Activated CD8-positive, alpha-beta memory T cell treated with anti-CD3 and anti-CD28 coated beads for 48 hours (primary cell): ENCODE data around the gene PTPN20.

Source experiments
- DNase-seq, 3 experiments: peaks; one replicate each; pipeline ENCODE4 v3.0.0-alpha.2; 2020; ENCODE audit warnings: low read depth in 2 of 3, low spot score in 2 of 3

The PTPN20 gene

DNA sequence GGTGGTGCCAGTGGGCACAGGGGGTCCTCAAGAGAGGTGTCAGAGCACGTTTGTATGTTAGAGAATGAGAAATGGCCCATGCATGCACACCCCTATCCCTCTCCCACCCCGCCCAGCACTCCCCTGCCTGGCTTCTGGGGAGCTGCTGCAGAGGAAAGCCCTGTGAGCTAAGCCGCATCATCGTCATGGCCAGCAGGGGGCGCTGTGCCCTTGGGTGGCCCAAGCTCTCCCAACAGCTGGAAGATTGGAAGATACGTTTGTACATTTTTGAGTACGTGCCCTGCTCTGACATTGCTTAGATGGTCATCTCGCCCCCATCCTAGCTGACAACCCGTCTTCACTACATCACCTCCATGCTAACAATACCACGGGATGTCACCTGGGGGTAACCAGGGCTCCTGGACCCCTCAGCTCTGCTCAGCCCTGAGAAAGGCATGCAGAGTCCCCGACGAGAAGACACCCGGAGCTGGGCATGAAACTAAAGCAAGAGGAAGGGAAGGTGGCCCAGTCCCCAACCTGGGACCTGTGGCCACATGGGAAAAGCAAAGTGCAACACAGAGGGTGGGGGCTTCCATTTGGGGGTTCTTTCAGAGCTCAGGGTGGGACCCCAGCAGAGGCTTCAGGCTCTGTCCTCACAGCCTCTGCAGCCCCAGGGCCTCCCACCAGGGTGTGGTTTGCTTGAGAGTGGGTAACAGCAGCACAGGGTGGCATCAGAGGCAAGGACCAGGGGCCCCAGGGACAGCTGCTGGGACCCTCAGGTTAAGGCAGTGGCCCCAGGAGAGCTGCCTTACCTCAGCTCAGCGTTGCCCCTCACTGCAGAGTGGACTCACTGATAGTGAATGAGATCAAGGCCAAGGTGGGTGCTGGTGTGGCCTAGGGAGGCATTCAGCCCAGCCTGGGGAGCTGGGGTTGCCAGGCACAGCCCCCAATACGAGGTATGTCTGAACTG lies 136.6 kb downstream of the PTPN20 start:
- DNase-seq = peak; percentile 48 to 80 (median 70)

DNA sequence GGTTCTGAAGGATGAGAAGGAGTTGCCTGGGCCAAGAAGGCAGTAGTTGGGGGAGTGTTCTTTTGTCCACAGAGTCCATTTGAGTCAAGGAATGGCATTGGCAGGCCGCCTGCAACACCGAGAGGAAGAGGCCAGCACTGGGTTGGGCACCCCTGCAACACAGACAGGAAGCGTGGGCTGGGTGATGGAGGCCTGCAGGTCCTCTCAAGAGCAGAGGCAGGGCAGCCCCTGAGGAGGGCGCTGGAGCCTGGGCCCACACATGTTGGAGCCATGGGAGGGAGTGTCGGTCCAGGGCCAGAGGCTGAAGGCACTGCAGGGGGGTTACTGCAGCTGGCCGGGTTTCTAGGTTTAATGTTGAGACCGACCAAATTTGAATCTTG lies 137.3 kb downstream of the PTPN20 start:
- no peak for DNase-seq

DNA sequence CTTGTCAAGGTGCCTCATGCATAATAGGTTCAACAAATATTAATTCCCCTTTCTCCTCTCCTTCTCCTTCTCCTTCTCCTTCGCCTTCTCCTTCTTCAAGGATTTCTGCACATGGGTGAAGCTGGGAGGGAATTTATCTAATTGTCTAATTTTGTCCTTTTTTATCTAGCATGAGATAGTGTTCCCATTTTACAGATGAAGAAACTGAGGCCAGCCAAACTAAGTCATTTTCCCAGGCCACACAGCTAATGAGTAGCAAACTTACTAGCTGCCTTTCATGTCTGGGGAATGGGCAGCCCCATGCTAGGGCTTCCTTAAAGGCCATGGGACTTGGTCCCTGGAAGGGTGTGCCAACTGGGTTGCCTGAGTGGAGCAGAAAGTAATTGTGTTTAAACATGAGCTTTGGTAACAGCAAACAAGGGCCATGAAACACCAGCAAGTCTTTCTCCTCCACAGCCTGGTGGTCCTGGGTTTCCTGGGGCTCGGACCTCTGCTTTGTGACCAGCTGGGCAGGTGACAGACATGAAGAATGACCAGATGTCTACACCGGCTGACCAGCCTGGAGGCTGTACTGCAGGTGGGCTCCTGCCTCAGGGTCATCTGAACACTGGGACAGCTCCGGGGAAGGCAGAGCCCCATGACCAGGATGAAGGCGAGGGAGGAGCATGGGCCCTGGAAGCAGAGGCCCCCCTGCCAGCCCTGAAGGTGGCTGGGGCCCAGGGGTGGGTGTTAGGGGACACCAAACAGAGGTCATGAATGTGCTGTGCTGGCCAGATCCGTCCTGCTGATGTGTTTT lies 138.0 kb downstream of the PTPN20 start:
- DNase-seq = no peak

DNA sequence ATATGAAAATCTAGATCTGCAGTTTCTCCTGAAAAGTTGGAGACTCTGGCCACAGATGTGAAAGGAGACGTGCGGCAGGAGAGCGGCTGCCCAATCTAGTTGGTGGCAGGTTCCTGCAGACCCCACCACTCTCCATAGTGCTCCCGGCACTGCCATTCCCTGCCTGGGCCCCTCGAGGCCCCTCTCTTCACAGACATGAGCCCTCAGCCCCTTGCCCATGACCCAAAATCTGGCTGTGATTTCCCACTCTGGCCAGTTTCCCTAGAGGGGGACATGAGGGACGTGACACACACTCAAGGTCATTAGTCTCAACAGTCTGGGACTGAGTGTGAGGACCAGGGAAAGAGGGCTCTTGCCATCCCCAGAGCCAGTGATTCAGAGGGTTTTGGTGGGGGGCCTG lies 138.7 kb downstream of the PTPN20 start:
- no peak for DNase-seq

DNA sequence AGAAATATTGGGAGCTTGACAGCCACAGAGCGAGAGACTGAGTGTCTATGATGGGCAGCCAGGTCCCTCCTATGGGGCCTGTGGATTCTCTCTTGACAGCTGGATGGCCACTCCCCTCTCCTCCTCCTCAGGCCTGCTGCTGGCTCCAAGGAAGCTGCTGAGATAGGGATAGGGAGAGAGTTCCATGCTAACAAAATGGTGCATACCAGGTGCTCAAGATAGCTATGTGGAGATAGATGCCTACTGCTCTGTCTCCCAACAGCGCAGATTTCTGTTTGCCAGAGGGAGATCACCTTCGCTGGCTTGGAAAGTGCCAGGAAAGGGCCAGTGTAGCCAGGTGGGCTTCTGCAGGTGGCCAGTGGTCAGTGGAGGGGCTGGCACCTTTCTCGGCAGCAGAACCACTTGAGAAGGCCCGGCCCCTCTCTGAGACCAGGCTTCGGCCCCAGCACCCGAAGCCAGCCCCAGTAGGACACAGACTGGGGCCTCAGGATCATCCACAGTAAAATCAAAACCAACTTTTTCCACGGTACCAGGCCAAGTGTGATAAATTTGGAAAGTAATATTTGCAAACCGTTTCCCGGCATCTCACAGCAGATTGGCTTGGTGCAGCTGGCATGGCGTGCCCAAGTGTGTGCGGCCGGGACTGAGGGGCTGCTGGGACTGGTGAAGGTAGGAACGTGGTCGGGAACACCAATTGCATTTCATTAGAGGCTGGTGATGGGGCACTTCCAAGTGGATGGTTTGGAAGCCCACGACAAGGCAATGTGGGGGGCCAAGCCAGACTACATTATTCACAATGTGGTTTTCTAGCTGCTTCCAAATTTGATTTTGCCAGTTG lies 139.6 kb downstream of the PTPN20 start:
- DNase-seq = no peak

DNA sequence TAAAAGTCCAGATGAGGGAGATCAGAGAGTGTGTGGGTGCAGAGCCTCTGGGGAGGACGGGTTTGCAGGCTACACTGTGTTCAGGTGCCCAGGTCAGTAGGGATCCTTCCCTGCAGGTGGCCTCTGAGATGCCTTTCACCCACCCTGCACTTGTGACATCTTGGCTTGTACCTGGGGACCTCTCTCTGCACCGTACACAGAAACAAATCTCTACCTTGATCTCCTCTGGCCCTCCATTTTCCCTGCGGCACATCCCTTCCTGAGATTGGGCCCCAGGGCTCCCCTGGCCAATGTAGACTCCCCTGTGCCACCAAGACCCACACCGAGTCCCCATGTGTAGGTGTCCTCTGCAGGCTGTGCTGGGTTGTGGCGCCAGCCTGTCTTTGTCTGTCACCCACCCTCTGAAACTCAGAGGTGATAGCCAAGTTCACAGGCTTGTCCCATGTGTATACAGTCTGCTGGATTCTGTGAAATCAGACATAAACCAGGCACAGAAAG lies 140.6 kb downstream of the PTPN20 start:
- no peak for DNase-seq
